AG04450 (cell line): ENCODE results near the gene METTL25. TPM values are rescaled to one million over a fixed set of nuclear protein-coding genes. Genes with fewer than 3 reads are reported as not detected.

Experiments used
- CTCF ChIA-PET: fragments of 300-600, 350-600 bp; formaldehyde crosslinking; extraction: SDS; loops from one replicate; lab custom pipeline; 2022; ENCODE audit warnings: antibody characterized with exemption, inconsistent platforms; lab: Charles Lee
- POLR2A ChIA-PET: fragments of 350-600 bp; formaldehyde crosslinking; extraction: SDS; loops from one replicate; lab custom pipeline; 2021; ENCODE audit warnings: antibody characterized with exemption, inconsistent platforms; lab: Yijun Ruan, JAX
- DNase-seq: peaks from one replicate; pipeline ENCODE4 v3.0.0-alpha.2; 2011; ENCODE audit warnings: low read depth, low spot score
- H3K27ac ChIP-seq: one replicate; pipeline ENCODE4 v1.5.1; 2012; ENCODE audit warnings: low read depth, low read length, control low read depth
- H3K27me3 ChIP-seq: one replicate; pipeline ENCODE4 v1.6.0; 2012; ENCODE audit warnings: low read length; ENCODE audit not compliant: control insufficient read depth, insufficient read depth
- H3K4me3 ChIP-seq: 2 replicates; pipeline ENCODE4 v1.5.1; 2011; ENCODE audit warnings: mild to moderate bottlenecking, low read depth, low read length, control low read depth
- H3K9me3 ChIP-seq: 2 replicates; pipeline ENCODE4 v1.5.1; 2012; ENCODE audit warnings: low read length; ENCODE audit not compliant: control insufficient read depth, insufficient read depth
- CTCF ChIP-seq: IDR thresholded peaks from 2 replicates; pipeline ENCODE4 v1.5.1; 2011; ENCODE audit warnings: low read depth, low read length, control low read depth, inconsistent platforms
- polyA plus RNA-seq: library from polyadenylated mRNA; depleted of rRNA; stranded (reverse); fragments of >200 nt; gene quantifications from 2 replicates; pipeline ENCODE4 v1.2.3, GENCODE V29; 2011

Gene METTL25
- polyA plus RNA-seq, 1 experiment: 7.9 TPM

GRCh38 chr12:82504409-82504808 is 146.1 kb downstream of the METTL25 start:
- no peak for TF ChIP-seq CTCF
- no peaks in the 10 kb centered on the region for H3K9me3 ChIP-seq
- no peaks in the 10 kb centered on the region for H3K27me3 ChIP-seq
- ChIA-PET CTCF (no interaction called here), POLR2A (no interaction called here)
- no peak overlapping the region for H3K27ac ChIP-seq
- no peak for DNase-seq
- no peak overlapping the region for H3K4me3 ChIP-seq

- Histone ChIP-seq H3K4me3 (no peak overlapping the region), H3K27me3 (no peaks in the 10 kb centered on the region), H3K27ac (no peak overlapping the region), H3K9me3 (no peaks in the 10 kb centered on the region)
- ChIA-PET CTCF (no interaction called here), POLR2A (no interaction called here)
- no peak for TF ChIP-seq CTCF
- DNase-seq: no peak
These were observed 146.8 kb downstream of the METTL25 start for GRCh38 chr12:82505150-82505549.

- Histone ChIP-seq H3K4me3 (no peak overlapping the region), H3K27ac (no peak overlapping the region), H3K9me3 (no peaks in the 10 kb centered on the region), H3K27me3 (no peaks in the 10 kb centered on the region)
- CTCF ChIA-PET: no interaction called here
- no peak for TF ChIP-seq CTCF
- DNase-seq: no peak
- POLR2A ChIA-PET: no interaction called here
These were observed 149.4 kb downstream of the METTL25 start for GRCh38 chr12:82507686-82508085.

- POLR2A ChIA-PET: no interaction called here
- TF ChIP-seq CTCF: no peak
These were observed 152.1 kb downstream of the METTL25 start for GRCh38 chr12:82510386-82510785.

GRCh38 chr12:82514880-82515279 is 156.6 kb downstream of the METTL25 start:
- no peaks in the 10 kb centered on the region for H3K27me3 ChIP-seq
- no peaks in the 10 kb centered on the region for H3K9me3 ChIP-seq
- DNase-seq: no peak
- no peak overlapping the region for H3K4me3 ChIP-seq
- H3K27ac ChIP-seq: no peak overlapping the region
- CTCF ChIA-PET: no interaction called here
- POLR2A ChIA-PET: no interaction called here
- no peak for TF ChIP-seq CTCF

More at GRCh38 chr12:82510386-82510785, 152.1 kb downstream of the METTL25 start:
- no peaks in the 10 kb centered on the region for H3K27me3 ChIP-seq
- no peak overlapping the region for H3K4me3 ChIP-seq
- CTCF ChIA-PET: no interaction called here
- H3K9me3 ChIP-seq: no peaks in the 10 kb centered on the region
- H3K27ac ChIP-seq: no peak overlapping the region
- DNase-seq: no peak
